B cell (primary cell): ENCODE data around the gene CC2D2B. TPM values are rescaled to one million over a fixed set of nuclear protein-coding genes. Genes with fewer than 3 reads are reported as not detected.

ENCODE experiments used
- ATAC-seq: fragments of 200-7000 bp; cut with Tn5 transposase; one replicate; pipeline ENCODE4 v1.10.0; 2021; ENCODE audit warnings: low read depth, mild to moderate bottlenecking, moderate number of reproducible peaks, moderate library complexity
- CTCF ChIA-PET: fragments of 350-600 bp; sonication (Branson Sonifier 250); formaldehyde crosslinking; loops from one replicate; lab custom pipeline; 2021; ENCODE audit warnings: antibody characterized with exemption, inconsistent platforms; lab: Charles Lee
- POLR2A ChIA-PET: fragments of 350-600 bp; sonication (Branson Sonifier 250); formaldehyde crosslinking; loops from one replicate; lab custom pipeline; 2021; ENCODE audit warnings: antibody characterized with exemption; lab: Charles Lee
- DNase-seq: peaks from one replicate; pipeline ENCODE4 v3.0.0; 2013
- H2AFZ ChIP-seq: 2 replicates; pipeline ENCODE4 v1.6.1; 2012; ENCODE audit warnings: mild to moderate bottlenecking, low read depth, low read length; ENCODE audit not compliant: insufficient read depth, poor library complexity, severe bottlenecking
- H3K27ac ChIP-seq, 2 donors: 1 replicate in 1 of 2; 2 replicates in 1 of 2; pipeline ENCODE4 v1.5.1; 2012 to 2013; ENCODE audit warnings: low read length in 2 of 2, mild to moderate bottlenecking in 2 of 2, moderate library complexity in 1 of 2
- H3K27me3 ChIP-seq, 4 experiments: fragments of 200-600 bp in 1 of 4; sonication (generic) in 1 of 4; replicated peaks in 1 of 4; 1 replicate in 2 of 4; 2 replicates in 2 of 4; pipeline versions ENCODE4 v1.6.1 to v1.7.0; 2013 to 2016; ENCODE audit warnings: low read length in 3 of 4, mild to moderate bottlenecking in 2 of 4, mixed read lengths in 1 of 4, moderate library complexity in 1 of 4; ENCODE audit not compliant: insufficient read depth in 4 of 4, control insufficient read depth in 3 of 4; ENCODE audit errors: control extremely low read depth in 1 of 4
- H3K36me3 ChIP-seq, 2 experiments: replicated peaks in 1 of 2; 1 replicate in 1 of 2; 2 replicates in 1 of 2; pipeline versions ENCODE4 v1.6.1 to v1.7.1; 2013; ENCODE audit warnings: low read length in 1 of 2; ENCODE audit not compliant: insufficient read depth in 2 of 2, control insufficient read depth in 1 of 2; ENCODE audit errors: control extremely low read depth in 1 of 2, extremely low read depth in 1 of 2
- H3K4me1 ChIP-seq, 2 donors: fragments of 200-600 bp in 1 of 2; sonication (generic) in 1 of 2; 1 replicate in 1 of 2; 2 replicates in 1 of 2; pipeline versions ENCODE4 v1.5.1 to v1.6.1; 2013 to 2017; ENCODE audit warnings: low read length in 2 of 2; ENCODE audit not compliant: control insufficient read depth in 2 of 2, insufficient read depth in 2 of 2
- H3K4me2 ChIP-seq: replicated peaks from 2 replicates; pipeline ENCODE3; 2012; ENCODE audit warnings: mild to moderate bottlenecking, low read depth, low read length; ENCODE audit not compliant: poor library complexity, severe bottlenecking
- H3K4me3 ChIP-seq, 5 experiments: fragments of 200-600 bp in 1 of 5; sonication (generic) in 1 of 5; 1 replicate in 3 of 5; 2 replicates in 2 of 5; pipeline versions ENCODE4 v1.5.1 to v1.7.0; 2011 to 2016; ENCODE audit warnings: low read length in 4 of 5, mild to moderate bottlenecking in 4 of 5, low read depth in 2 of 5, control low read depth in 1 of 5, moderate library complexity in 1 of 5; ENCODE audit not compliant: insufficient read depth in 1 of 5; ENCODE audit errors: control extremely low read depth in 1 of 5, extremely low read depth in 1 of 5
- H3K79me2 ChIP-seq: fragments of 200-600 bp; sonication (generic); one replicate; pipeline ENCODE4 v1.6.0; 2016; ENCODE audit warnings: low read length; ENCODE audit not compliant: control insufficient read depth, insufficient read depth
- H3K9ac ChIP-seq: fragments of 200-600 bp; sonication (generic); 2 replicates; pipeline ENCODE4 v1.6.1; 2017; ENCODE audit warnings: mild to moderate bottlenecking, low read length, moderate library complexity
- H3K9me3 ChIP-seq, 3 donors: one replicate each; pipeline versions ENCODE4 v1.6.1 to v1.7.1; 2013; ENCODE audit warnings: low read length in 2 of 3; ENCODE audit not compliant: control insufficient read depth in 2 of 3, insufficient read depth in 1 of 3; ENCODE audit errors: control extremely low read depth in 1 of 3
- H4K20me1 ChIP-seq: 2 replicates; pipeline ENCODE4 v1.6.0; 2012; ENCODE audit warnings: mild to moderate bottlenecking, low read length; ENCODE audit not compliant: insufficient read depth, control insufficient read depth, poor library complexity, severe bottlenecking
- H3K27ac Mint-ChIP-seq: one replicate; pipeline ENCODE4 v1.8.0; 2021; ENCODE audit warnings: mixed read lengths
- H3K27me3 Mint-ChIP-seq: one replicate; pipeline ENCODE4 v1.8.0; 2021; ENCODE audit warnings: mixed read lengths
- H3K4me1 Mint-ChIP-seq: one replicate; pipeline ENCODE4 v1.8.0; 2021; ENCODE audit warnings: mixed read lengths
- H3K4me3 Mint-ChIP-seq: one replicate; pipeline ENCODE4 v1.8.0; 2021; ENCODE audit warnings: mixed read lengths
- H3K9me3 Mint-ChIP-seq: one replicate; pipeline ENCODE4 v1.8.0; 2022; ENCODE audit warnings: mixed read lengths; ENCODE audit not compliant: insufficient read depth
- EZH2 ChIP-seq: IDR thresholded peaks from 2 replicates; pipeline ENCODE4 v1.6.1; 2012; ENCODE audit warnings: borderline replicate concordance, low read depth, mild to moderate bottlenecking, moderate library complexity, low read length; ENCODE audit not compliant: insufficient read depth, poor library complexity, severe bottlenecking
- WGBS: methylation state at CpG from one replicate; pipeline ENCODE4 v1.1.5; 2013; ENCODE audit warnings: missing lambda C conversion rate; ENCODE audit not compliant: insufficient coverage; 5-methylcytosine and 5-hydroxymethylcytosine counted together
- intact Hi-C: fragments of 100-400 bp; cut with micrococcal nuclease; formaldehyde crosslinking; loops from one replicate; pipeline ENCODE4 v1.10.0; 2022
- polyA plus RNA-seq: library from polyadenylated mRNA; depleted of rRNA; stranded (reverse); fragments of >200 nt; gene quantifications from 2 replicates; pipeline ENCODE4 v1.2.3, GENCODE V29; 2012
- total RNA-seq, 2 donors: library from RNA; stranded (reverse); fragments of 120-200 nt in 1 of 2; gene quantifications; 1 replicate in 1 of 2; 2 replicates in 1 of 2; pipeline versions ENCODE4 v1.2.3 to v1.2.4, GENCODE V29; 2013 to 2022
- TF ChIP-seq, protein P1 (sequence below): fragments of 200-600 bp; IDR thresholded peaks from one replicate; pipeline ENCODE4 v1.8.0; 2022; ENCODE audit warnings: antibody characterized with exemption, mild to moderate bottlenecking

Gene CC2D2B
- total and polyA plus RNA-seq, 2 donors (not counting 1 experiment from before 2014, with no cell fraction given), result 0.70 to 2.1 TPM

DNA sequence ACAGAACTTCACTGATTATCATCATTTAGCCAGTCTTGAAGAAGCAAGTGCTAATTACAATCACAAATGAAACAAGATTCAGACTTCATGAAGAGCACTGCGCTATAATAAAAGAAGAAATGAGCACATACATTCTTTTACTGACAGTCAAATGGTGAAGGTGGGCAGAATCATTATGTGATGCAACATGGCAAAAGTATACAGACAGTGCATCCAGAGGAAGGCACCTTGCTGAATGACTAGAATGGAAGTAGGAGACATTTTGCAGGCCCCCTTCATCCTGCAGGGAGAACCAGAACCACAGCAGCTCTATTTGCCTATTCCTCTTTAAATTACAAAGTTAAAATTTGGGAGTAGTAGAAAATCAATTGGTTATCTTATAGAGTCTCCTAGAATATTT lies 31.0 kb upstream of the CC2D2B start:
- CTCF ChIA-PET, result interaction anchor here (0.7 kb wide), 1 partner anchor 183 kb away, joined by 3 read pairs; the partner anchor contains the start of gene TCTN3
- no peaks in the 10 kb centered on the region for H3K27me3 Mint-ChIP-seq
- no peak overlapping the region for H3K4me2 ChIP-seq
- no peaks in the 10 kb centered on the region for H4K20me1 ChIP-seq
- H3K27me3 ChIP-seq, result no peaks in the 10 kb centered on the region
- H2AFZ ChIP-seq, result no peak overlapping the region
- H3K27ac Mint-ChIP-seq, result no peak overlapping the region
- peaks cover 8 to 11% of the 10 kb centered on the region in 2 donors for H3K4me1 ChIP-seq
- intact Hi-C loops, result no loop called here
- TF ChIP-seq EZH2, result no peak
- no CpG with 5 or more reads among the region's 1 CpG for WGBS
- H3K4me3 ChIP-seq, result no peak overlapping the region
- H3K4me1 Mint-ChIP-seq, result peaks cover 12% of the 10 kb centered on the region
- no peaks in the 10 kb centered on the region for H3K79me2 ChIP-seq
- no peak for ATAC-seq
- peaks cover 2% of the 10 kb centered on the region for H3K9me3 Mint-ChIP-seq
- no peak overlapping the region for H3K27ac ChIP-seq
- H3K36me3 ChIP-seq, result peaks cover 5 to 10% of the 10 kb centered on the region in 2 experiments
- H3K9ac ChIP-seq, result no peak overlapping the region
- POLR2A ChIA-PET, result no interaction called here
- H3K4me3 Mint-ChIP-seq, result no peak overlapping the region
- H3K9me3 ChIP-seq, result peaks cover 0 to 12% (median 5%) of the 10 kb centered on the region in 3 donors
- DNase-seq, result no peak

GRCh38 chr10:95877881-95878280 lies 29.9 kb upstream of the CC2D2B start:
- intact Hi-C loops, result no loop called here
- DNase-seq (no peak), ATAC-seq (no peak)
- H2AFZ ChIP-seq, result no peak overlapping the region
- peaks cover 0 to 10% of the 10 kb centered on the region in 2 experiments for H3K36me3 ChIP-seq
- ChIA-PET POLR2A (no interaction called here), CTCF (interaction anchor here (0.7 kb wide), 1 partner anchor 184 kb away, joined by 3 read pairs; the partner anchor contains the start of gene TCTN3)
- no peak overlapping the region for H3K4me3 ChIP-seq
- H3K4me1 ChIP-seq, result peaks cover 8 to 11% of the 10 kb centered on the region in 2 donors
- no peak overlapping the region for H3K4me2 ChIP-seq
- Mint-ChIP-seq H3K27ac (no peak overlapping the region), H3K4me3 (no peak overlapping the region), H3K27me3 (no peaks in the 10 kb centered on the region), H3K9me3 (peaks cover 2% of the 10 kb centered on the region), H3K4me1 (peaks cover 12% of the 10 kb centered on the region)
- H3K27ac ChIP-seq, result no peak overlapping the region
- H3K79me2 ChIP-seq, result no peaks in the 10 kb centered on the region
- H4K20me1 ChIP-seq, result no peaks in the 10 kb centered on the region
- H3K9ac ChIP-seq, result no peak overlapping the region
- no peak for TF ChIP-seq EZH2
- TF ChIP-seq, protein P1, sequence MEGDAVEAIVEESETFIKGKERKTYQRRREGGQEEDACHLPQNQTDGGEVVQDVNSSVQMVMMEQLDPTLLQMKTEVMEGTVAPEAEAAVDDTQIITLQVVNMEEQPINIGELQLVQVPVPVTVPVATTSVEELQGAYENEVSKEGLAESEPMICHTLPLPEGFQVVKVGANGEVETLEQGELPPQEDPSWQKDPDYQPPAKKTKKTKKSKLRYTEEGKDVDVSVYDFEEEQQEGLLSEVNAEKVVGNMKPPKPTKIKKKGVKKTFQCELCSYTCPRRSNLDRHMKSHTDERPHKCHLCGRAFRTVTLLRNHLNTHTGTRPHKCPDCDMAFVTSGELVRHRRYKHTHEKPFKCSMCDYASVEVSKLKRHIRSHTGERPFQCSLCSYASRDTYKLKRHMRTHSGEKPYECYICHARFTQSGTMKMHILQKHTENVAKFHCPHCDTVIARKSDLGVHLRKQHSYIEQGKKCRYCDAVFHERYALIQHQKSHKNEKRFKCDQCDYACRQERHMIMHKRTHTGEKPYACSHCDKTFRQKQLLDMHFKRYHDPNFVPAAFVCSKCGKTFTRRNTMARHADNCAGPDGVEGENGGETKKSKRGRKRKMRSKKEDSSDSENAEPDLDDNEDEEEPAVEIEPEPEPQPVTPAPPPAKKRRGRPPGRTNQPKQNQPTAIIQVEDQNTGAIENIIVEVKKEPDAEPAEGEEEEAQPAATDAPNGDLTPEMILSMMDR, result no peak
- H3K27me3 ChIP-seq, result no peaks in the 10 kb centered on the region
- H3K9me3 ChIP-seq, result peaks cover 0 to 13% (median 8%) of the 10 kb centered on the region in 3 donors
